HEK293T (cell line): Measurements from ENCODE around the gene CCDC183.

Experiments
- CTCF ChIA-PET: fragments of 350-600 bp; formaldehyde crosslinking; extraction: SDS; loops from one replicate; lab custom pipeline; 2021; ENCODE audit warnings: antibody characterized with exemption, inconsistent platforms; lab: Yijun Ruan, JAX
- POLR2A ChIA-PET: fragments of 350-600 bp; formaldehyde crosslinking; extraction: SDS; loops from one replicate; lab custom pipeline; 2020; ENCODE audit warnings: antibody characterized with exemption, inconsistent platforms; lab: Yijun Ruan, JAX
- DNase-seq: peaks from one replicate; pipeline ENCODE4 v3.0.0; 2012; ENCODE audit warnings: mixed read lengths; ENCODE audit errors: extremely low spot score
- ARNT ChIP-seq: fragments of 450-650 bp; IDR thresholded peaks from 2 replicates; pipeline ENCODE4 v1.6.1; 2017; ENCODE audit warnings: mild to moderate bottlenecking
- BHLHE40 ChIP-seq: fragments of 450-650 bp; IDR thresholded peaks from 2 replicates; pipeline ENCODE4 v1.6.1; 2016; ENCODE audit warnings: mild to moderate bottlenecking, moderate library complexity, borderline replicate concordance
- CTBP1 ChIP-seq: fragments of 450-650 bp; IDR thresholded peaks from 2 replicates; pipeline ENCODE4 v1.6.1; 2016; ENCODE audit warnings: borderline replicate concordance
- ELF4 ChIP-seq: fragments of 450-650 bp; IDR thresholded peaks from 2 replicates; pipeline ENCODE4 v1.6.1; 2017; ENCODE audit warnings: antibody characterized with exemption
- FOXA1 ChIP-seq: fragments of 450-650 bp; IDR thresholded peaks from 2 replicates; pipeline ENCODE4 v1.6.1; 2016; ENCODE audit warnings: mild to moderate bottlenecking
- FOXK2 ChIP-seq: fragments of 450-650 bp; IDR thresholded peaks from 2 replicates; pipeline ENCODE4 v1.6.1; 2016; ENCODE audit warnings: mild to moderate bottlenecking
- FOXM1 ChIP-seq: fragments of 450-650 bp; IDR thresholded peaks from 2 replicates; pipeline ENCODE4 v1.6.1; 2017; ENCODE audit warnings: mild to moderate bottlenecking, borderline replicate concordance
- HDGF ChIP-seq: fragments of 450-650 bp; IDR thresholded peaks from 2 replicates; pipeline ENCODE4 v1.6.1; 2017; ENCODE audit warnings: antibody characterized with exemption, borderline replicate concordance
- L3MBTL2 ChIP-seq: fragments of 450-650 bp; conservative IDR thresholded peaks from 2 replicates; pipeline ENCODE4 v1.6.1; 2016; ENCODE audit warnings: mild to moderate bottlenecking
- LEF1 ChIP-seq: fragments of 450-650 bp; IDR thresholded peaks from 2 replicates; pipeline ENCODE4 v1.6.1; 2017; ENCODE audit warnings: mild to moderate bottlenecking, borderline replicate concordance
- NFRKB ChIP-seq: fragments of 450-650 bp; IDR thresholded peaks from 2 replicates; pipeline ENCODE4 v1.6.1; 2016; ENCODE audit warnings: mild to moderate bottlenecking, moderate library complexity
- SP1 ChIP-seq: fragments of 450-650 bp; IDR thresholded peaks from 2 replicates; pipeline ENCODE4 v1.6.1; 2017
- SUZ12 ChIP-seq: fragments of 450-650 bp; IDR thresholded peaks from 2 replicates; pipeline ENCODE4 v1.6.1; 2016; ENCODE audit warnings: mild to moderate bottlenecking
- TARDBP ChIP-seq: fragments of 450-650 bp; IDR thresholded peaks from 2 replicates; pipeline ENCODE4 v1.6.1; 2016
- ZNF384 ChIP-seq: fragments of 450-650 bp; IDR thresholded peaks from 2 replicates; pipeline ENCODE4 v1.6.1; 2016
- TF ChIP-seq, protein P1 (sequence below): fragments of 450-650 bp; IDR thresholded peaks from 2 replicates; pipeline ENCODE4 v1.6.1; 2016

Gene CCDC183

GRCh38 chr9:136854842-136855460, 58.8 kb downstream of the CCDC183 start:
- ChIA-PET CTCF (interaction anchor here (0.6 kb wide), 1 partner anchor 181 kb away, joined by 3 read pairs; no protein-coding TSS in a partner anchor), POLR2A (no interaction called here)
- TF ChIP-seq ARNT (no peak), SUZ12 (no peak), FOXK2 (no peak), FOXA1 (no peak), NFRKB (no peak), CTBP1 (no peak), BHLHE40 (no peak), ELF4 (no peak), SP1 (no peak), ZNF384 (no peak), FOXM1 (no peak), TARDBP (no peak)
- TF ChIP-seq, protein P1, sequence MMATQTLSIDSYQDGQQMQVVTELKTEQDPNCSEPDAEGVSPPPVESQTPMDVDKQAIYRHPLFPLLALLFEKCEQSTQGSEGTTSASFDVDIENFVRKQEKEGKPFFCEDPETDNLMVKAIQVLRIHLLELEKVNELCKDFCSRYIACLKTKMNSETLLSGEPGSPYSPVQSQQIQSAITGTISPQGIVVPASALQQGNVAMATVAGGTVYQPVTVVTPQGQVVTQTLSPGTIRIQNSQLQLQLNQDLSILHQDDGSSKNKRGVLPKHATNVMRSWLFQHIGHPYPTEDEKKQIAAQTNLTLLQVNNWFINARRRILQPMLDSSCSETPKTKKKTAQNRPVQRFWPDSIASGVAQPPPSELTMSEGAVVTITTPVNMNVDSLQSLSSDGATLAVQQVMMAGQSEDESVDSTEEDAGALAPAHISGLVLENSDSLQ = no peak
- no peak for DNase-seq

- no peak for TF ChIP-seq LEF1
- TF ChIP-seq NFRKB = no peak
- no peak for TF ChIP-seq ARNT
- TF ChIP-seq SUZ12 = no peak
- no peak for TF ChIP-seq HDGF
- TF ChIP-seq, protein P1 = no peak
- TF ChIP-seq SP1 = no peak
- no peak for TF ChIP-seq CTBP1
- TF ChIP-seq ELF4 = no peak
- no peak for TF ChIP-seq FOXK2
- TF ChIP-seq ZNF384 = no peak
- no peak for TF ChIP-seq L3MBTL2
- no peak for TF ChIP-seq BHLHE40
- no peak for TF ChIP-seq FOXM1
- TF ChIP-seq FOXA1 = no peak
- no peak for TF ChIP-seq TARDBP
- CTCF ChIA-PET = no interaction called here
- no peak for DNase-seq
- POLR2A ChIA-PET = interaction anchor here (1.5 kb wide), 1 partner anchor 7 kb away, joined by 5 read pairs; no protein-coding TSS in a partner anchor
These were observed 59.4 kb downstream of the CCDC183 start for GRCh38 chr9:136855461-136856078.

GRCh38 chr9:136856079-136856476, 59.9 kb downstream of the CCDC183 start:
- ChIA-PET CTCF (no interaction called here), POLR2A (interaction anchor here (1.5 kb wide), 1 partner anchor 8 kb away, joined by 5 read pairs; no protein-coding TSS in a partner anchor)
- TF ChIP-seq ELF4 (no peak), BHLHE40 (no peak), LEF1 (no peak)
- no peak for DNase-seq

- no peak for TF ChIP-seq FOXM1
- no peak for TF ChIP-seq SUZ12
- no peak for DNase-seq
- CTCF ChIA-PET = no interaction called here
- POLR2A ChIA-PET = interaction anchor here (1.5 kb wide), 1 partner anchor 9 kb away, joined by 5 read pairs; no protein-coding TSS in a partner anchor
These were observed 60.5 kb downstream of the CCDC183 start for GRCh38 chr9:136856541-136857141.

DNA sequence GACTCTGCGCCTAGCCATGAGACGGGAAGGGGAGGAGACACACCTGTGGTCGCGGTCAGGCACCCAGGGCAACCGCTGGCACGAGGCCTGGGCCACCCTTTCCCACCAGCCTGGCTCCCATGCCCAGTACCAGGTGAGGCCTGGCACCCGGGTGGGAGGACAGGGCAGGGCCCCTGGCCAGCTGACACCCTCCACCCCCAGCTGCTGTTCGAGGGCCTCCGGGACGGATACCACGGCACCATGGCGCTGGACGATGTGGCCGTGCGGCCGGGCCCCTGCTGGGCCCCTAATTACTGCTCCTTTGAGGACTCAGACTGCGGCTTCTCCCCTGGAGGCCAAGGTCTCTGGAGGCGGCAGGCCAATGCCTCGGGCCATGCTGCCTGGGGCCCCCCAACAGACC, 61.0 kb downstream of the CCDC183 start:
- ChIA-PET CTCF (no interaction called here), POLR2A (interaction anchor here (1.5 kb wide), 1 partner anchor 9 kb away, joined by 5 read pairs; no protein-coding TSS in a partner anchor)
- no peak for DNase-seq
- no peak for TF ChIP-seq ZNF384
- TF ChIP-seq SP1 = no peak
- no peak for TF ChIP-seq L3MBTL2
- TF ChIP-seq HDGF = no peak
- no peak for TF ChIP-seq ARNT
- no peak for TF ChIP-seq LEF1
- TF ChIP-seq BHLHE40 = no peak
- TF ChIP-seq SUZ12 = no peak
- TF ChIP-seq, protein P1 = no peak
